Ishikawa (cell line): ENCODE results near the gene ANLN.

Experiments used
- CEBPB ChIP-seq: IDR thresholded peaks from 2 replicates; pipeline ENCODE4 v1.6.1; 2012
- CREB1 ChIP-seq: IDR thresholded peaks from 2 replicates; pipeline ENCODE4 v1.6.1; 2012; ENCODE audit warnings: low read depth
- EGR1 ChIP-seq: IDR thresholded peaks from 2 replicates; pipeline ENCODE4 v1.6.1; 2012
- EP300 ChIP-seq: IDR thresholded peaks from 2 replicates; pipeline ENCODE4 v1.6.1; 2012; ENCODE audit warnings: borderline replicate concordance
- FOXM1 ChIP-seq: IDR thresholded peaks from 2 replicates; pipeline ENCODE4 v1.6.1; 2012; ENCODE audit warnings: low read depth, borderline replicate concordance
- MAX ChIP-seq: IDR thresholded peaks from 2 replicates; pipeline ENCODE4 v1.6.1; 2012
- NFIC ChIP-seq: IDR thresholded peaks from 2 replicates; pipeline ENCODE4 v1.6.1; 2012
- RAD21 ChIP-seq: IDR thresholded peaks from 2 replicates; pipeline ENCODE4 v1.6.1; 2012; ENCODE audit warnings: low read depth
- REST ChIP-seq: IDR thresholded peaks from 2 replicates; pipeline ENCODE4 v1.6.1; 2012; ENCODE audit warnings: low read depth, mild to moderate bottlenecking
- TAF1 ChIP-seq: IDR thresholded peaks from 2 replicates; pipeline ENCODE4 v1.6.1; 2012; ENCODE audit warnings: low read depth, mild to moderate bottlenecking
- TCF12 ChIP-seq: IDR thresholded peaks from 2 replicates; pipeline ENCODE4 v1.6.1; 2012; ENCODE audit warnings: low read depth
- TEAD4 ChIP-seq: IDR thresholded peaks from 2 replicates; pipeline ENCODE4 v1.6.1; 2012
- USF1 ChIP-seq: IDR thresholded peaks from 2 replicates; pipeline ENCODE4 v1.6.1; 2012
- YY1 ChIP-seq: IDR thresholded peaks from 2 replicates; pipeline ENCODE4 v1.6.1; 2012; ENCODE audit warnings: low read depth
- ZBTB7A ChIP-seq: IDR thresholded peaks from 2 replicates; pipeline ENCODE4 v1.6.1; 2012; ENCODE audit warnings: low read depth

Gene ANLN

GRCh38 chr7:36357054-36357453 lies 32.6 kb upstream of the ANLN start:
- no peak for TF ChIP-seq FOXM1
- TF ChIP-seq TAF1: no peak
- TF ChIP-seq CEBPB: no peak
- TF ChIP-seq TEAD4: no peak
- TF ChIP-seq USF1: no peak
- TF ChIP-seq YY1: no peak
- TF ChIP-seq TCF12: no peak
- TF ChIP-seq EGR1: no peak
- TF ChIP-seq RAD21: no peak
- no peak for TF ChIP-seq CREB1

GRCh38 chr7:36358589-36358988 lies 31.1 kb upstream of the ANLN start:
- TF ChIP-seq TEAD4 (no peak), REST (no peak), CEBPB (no peak), USF1 (no peak), EP300 (no peak)

- no peak for TF ChIP-seq TEAD4
- TF ChIP-seq CEBPB: no peak
- TF ChIP-seq USF1: no peak
- no peak for TF ChIP-seq REST
- TF ChIP-seq NFIC: no peak
- no peak for TF ChIP-seq ZBTB7A
- TF ChIP-seq TAF1: no peak
- TF ChIP-seq TCF12: no peak
- TF ChIP-seq FOXM1: no peak
- no peak for TF ChIP-seq RAD21
- no peak for TF ChIP-seq EP300
- TF ChIP-seq YY1: no peak
- no peak for TF ChIP-seq EGR1
- no peak for TF ChIP-seq CREB1
- TF ChIP-seq MAX: no peak
Observed at GRCh38 chr7:36360244-36360643, 29.4 kb upstream of the ANLN start.

GRCh38 chr7:36361227-36361626 lies 28.4 kb upstream of the ANLN start:
- TF ChIP-seq EGR1: no peak

- TF ChIP-seq TAF1 (no peak), CEBPB (no peak), YY1 (no peak), EGR1 (no peak), ZBTB7A (no peak), CREB1 (no peak), USF1 (no peak), TEAD4 (no peak), RAD21 (no peak), NFIC (no peak), REST (no peak), TCF12 (no peak), FOXM1 (no peak), EP300 (no peak), MAX (no peak)
Observed at GRCh38 chr7:36363515-36363914, 26.1 kb upstream of the ANLN start.
